Right ventricle myocardium inferior (tissue), 1 donor: ENCODE results near the gene ITFG2. TPM values are rescaled to one million over a fixed set of nuclear protein-coding genes. Genes with fewer than 3 reads are reported as not detected.
A peak's percentile ranks its signal among the peaks of the same experiment; 100 is the strongest.
"Not testable (repeated sequence)": the region's sequence is repeated elsewhere in the genome, so short reads cannot be mapped to it uniquely, and the experiment has no call there.

ENCODE experiments used
- ATAC-seq: fragments of 200-7000 bp; cut with Tn5 transposase; one replicate; pipeline ENCODE4 v1.9.1; 2020; ENCODE audit warnings: mild to moderate bottlenecking, moderate library complexity
- DNase-seq: peaks from one replicate; pipeline ENCODE4 v3.0.0; 2021; ENCODE audit errors: missing footprints
- intact Hi-C: fragments of 100-400 bp; cut with DNase I; formaldehyde crosslinking; loops from one replicate; pipeline ENCODE4 v1.11.0; 2022
- total RNA-seq: library from RNA; stranded (reverse); fragmentation: NEBNext Ultra II Directional; extraction: Animal tissue kit (Norgen Biotek cat#: 25700); gene quantifications from one replicate; pipeline ENCODE4 v1.2.1, GENCODE V29; 2021
- donor health status: DM: no; HTN: yes; CAD: no; lungs with severe emphysema.

The ITFG2 gene
- total RNA-seq, 1 donor from 2014 or later = 11.4 TPM

DNA sequence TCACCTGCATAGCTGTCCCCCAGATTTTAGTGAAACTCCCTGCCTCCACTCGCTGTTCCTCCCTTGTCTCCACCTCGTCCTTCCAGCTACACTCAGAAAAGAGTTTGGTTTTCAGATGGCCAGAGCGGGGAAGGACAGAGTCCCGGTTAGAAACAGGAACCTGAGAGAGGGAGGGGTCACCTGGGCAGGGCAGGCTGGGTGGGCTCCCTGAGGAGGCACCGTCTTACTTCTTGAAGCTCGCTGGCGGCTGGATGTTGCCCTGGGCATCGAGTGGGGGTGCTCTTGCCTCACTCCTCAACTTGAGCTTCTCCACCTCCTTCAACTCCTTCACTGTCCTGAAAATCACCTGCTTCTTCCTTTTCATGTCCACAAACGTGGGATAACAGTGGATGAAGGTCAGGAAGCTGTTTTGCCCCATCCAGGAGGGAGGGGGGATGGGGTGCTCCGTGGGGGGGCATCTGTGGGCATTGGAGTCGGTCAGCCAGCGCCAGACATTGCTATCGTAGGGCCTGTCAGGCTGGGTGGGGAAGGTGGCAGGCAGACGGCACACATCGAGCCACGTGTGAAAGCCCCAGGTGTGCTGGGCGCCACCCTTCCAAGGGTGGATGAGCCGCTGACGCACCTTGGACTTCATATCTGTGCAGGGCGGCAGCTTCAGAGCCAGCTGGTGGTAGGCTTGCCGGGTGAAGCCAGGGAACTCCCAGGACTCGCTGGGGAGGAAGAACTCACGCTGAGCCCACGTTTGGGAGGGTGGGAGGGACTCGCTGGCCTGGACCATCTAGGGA, 42.4 kb downstream of the ITFG2 start:
- intact Hi-C loops = loop anchor here (5.0 kb wide), 1 partner anchor 182 kb away; no protein-coding TSS in a partner anchor
- ATAC-seq (no peak), DNase-seq (no peak)

DNA sequence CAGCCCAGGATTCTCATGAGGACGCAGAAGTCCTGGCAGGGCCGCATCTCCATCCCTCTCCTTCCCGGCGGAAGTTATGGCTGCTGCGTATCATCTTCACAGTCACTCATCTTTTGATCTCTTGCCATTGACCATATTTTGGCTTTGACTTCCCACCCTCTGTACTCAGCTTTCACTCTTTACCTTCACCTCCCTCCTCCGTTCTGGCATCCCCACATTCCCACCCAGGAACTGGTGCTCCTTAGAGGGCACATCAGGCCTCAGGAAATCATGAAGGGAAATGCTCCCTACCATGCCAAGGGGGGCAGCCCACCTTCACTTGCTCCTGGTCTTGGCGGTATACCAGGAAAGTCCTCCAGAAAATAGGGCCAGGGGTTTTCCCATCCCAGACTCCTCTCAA, 43.1 kb downstream of the ITFG2 start:
- DNase-seq (no peak), ATAC-seq (no peak)
- intact Hi-C loops = no loop called here

GRCh38 chr12:2856051-2856450, 43.6 kb downstream of the ITFG2 start:
- no peak for DNase-seq
- intact Hi-C loops = no loop called here
- no peak for ATAC-seq

DNA sequence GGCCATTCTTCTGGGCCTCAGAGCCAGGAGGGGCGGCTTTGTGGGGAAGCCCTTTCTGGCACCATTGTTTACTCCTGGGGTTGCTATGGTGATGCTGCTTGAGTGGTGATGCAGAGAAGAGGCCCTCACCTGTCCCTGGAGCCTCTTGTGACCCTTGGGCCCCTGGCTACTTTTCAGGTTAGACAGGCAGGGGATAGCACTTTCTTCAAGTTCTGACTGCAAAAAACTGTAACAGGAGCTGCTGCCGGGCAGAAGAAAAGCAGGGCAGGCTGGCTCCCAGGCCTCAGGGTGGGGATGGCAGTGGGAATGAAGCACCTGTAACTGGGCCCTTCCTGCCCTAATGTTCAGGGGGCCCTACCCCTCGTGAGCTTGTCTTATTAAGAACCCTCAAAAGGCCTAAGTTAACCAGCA, 44.6 kb downstream of the ITFG2 start, which contains the start of gene TEX52:
TEX52 (minus strand) TSS at position 19 of the 411 bp plus-strand sequence; CDS start at position 6, 13 bp downstream.
- intact Hi-C loops = no loop called here
- ATAC-seq (no peak), DNase-seq (no peak)

DNA sequence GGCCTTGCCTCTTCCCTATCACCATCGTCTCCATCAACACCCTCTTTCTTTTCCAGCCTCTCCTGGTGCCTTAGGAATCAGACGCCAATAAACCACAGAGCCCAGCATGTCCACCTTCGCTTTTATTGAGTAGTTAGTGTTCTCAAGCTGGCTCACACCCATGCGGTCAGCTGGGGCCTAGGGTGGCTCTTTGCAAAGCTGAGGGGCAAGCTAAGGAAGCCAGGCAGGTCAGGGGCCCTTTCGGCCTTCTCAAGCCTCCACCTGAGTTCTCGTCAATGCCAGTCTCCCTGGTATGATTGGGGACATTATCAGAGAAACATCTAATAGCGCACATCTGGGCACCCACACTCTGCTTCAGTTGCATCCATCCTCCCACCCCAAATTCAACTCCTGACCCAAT, 45.1 kb downstream of the ITFG2 start:
- no peak for DNase-seq
- intact Hi-C loops = no loop called here
- no peak for ATAC-seq

GRCh38 chr12:2858334-2858733, 45.9 kb downstream of the ITFG2 start:
- intact Hi-C loops = no loop called here
- ATAC-seq = no peak
- DNase-seq = no peak

- intact Hi-C loops = no loop called here
- ATAC-seq = peak; percentile 44
- no peak for DNase-seq
Observed at GRCh38 chr12:2858944-2859421, 46.5 kb downstream of the ITFG2 start.

DNA sequence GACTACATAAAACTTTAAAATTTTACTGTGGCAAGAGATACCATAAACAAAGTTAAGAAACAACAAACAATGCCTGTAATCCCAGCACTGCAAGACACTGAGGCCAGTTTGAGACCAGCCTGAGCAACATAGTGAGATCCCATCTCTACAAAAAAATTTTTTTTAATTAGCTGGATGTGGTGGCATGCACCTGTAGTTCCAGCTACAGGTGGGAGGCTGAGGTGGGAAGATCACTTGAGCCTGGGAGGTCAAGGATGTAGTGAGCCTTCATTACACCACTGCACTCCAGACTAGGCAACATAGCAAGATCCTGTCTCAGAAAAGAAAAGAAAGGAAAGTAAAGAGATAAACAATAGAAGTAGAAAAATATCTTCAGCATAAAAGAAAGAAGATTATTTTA, 47.7 kb downstream of the ITFG2 start:
- ATAC-seq = no peak
- intact Hi-C loops = no loop called here
- no peak for DNase-seq

DNA sequence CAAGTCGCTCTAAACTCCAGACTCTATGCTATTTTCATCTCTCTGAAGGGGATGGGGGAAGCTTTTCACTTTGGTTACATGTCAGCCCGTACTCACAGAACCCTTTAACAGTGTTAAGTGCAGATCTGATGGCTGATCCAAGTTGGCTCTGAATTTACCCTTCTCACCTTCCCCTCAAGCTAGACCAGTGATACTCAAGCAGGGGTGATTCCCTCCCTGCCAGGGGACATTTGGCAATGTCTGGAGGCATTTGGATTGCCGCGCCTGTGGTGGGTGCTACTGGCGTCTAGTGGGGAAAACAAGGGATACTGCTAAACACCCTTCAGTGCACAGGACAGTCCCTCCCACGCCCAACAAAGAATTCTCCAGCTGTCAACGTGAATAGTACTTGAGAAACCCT, 50.4 kb downstream of the ITFG2 start:
- ATAC-seq (no peak), DNase-seq (no peak)
- intact Hi-C loops = no loop called here

DNA sequence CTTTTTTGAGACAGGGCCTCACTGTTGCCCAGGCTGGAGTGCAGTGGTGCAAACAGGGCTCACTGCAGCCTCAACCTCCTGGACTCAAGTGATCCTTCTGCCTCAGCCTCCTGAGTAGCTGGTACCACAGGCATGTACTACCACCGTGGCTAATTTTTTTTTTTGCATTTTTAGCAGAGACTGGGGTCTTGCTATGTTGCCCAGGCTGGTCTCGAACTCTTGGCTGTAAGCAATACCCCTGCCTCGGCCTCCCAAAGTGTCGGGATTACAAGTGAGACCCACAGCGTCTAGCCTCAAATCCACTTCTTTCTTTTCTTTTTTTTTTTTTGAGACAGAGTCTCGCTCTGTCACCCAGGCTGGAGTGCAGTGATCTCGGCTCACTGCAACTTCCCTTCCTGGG, 50.9 kb downstream of the ITFG2 start:
- ATAC-seq, intact Hi-C loops, DNase-seq: not testable (repeated sequence)

GRCh38 chr12:2864198-2864597, 51.7 kb downstream of the ITFG2 start:
- intact Hi-C loops = no loop called here
- ATAC-seq (no peak), DNase-seq (no peak)

- intact Hi-C loops, ATAC-seq, DNase-seq: not testable (repeated sequence)
Observed at GRCh38 chr12:2868986-2869632, 56.6 kb downstream of the ITFG2 start.

Other genes with a start within 250 kb of the ITFG2 start
- gene FKBP4, start 17.7 kb upstream of the ITFG2 start, total RNA-seq = 64.1 TPM
- gene NRIP2, start 22.4 kb downstream of the ITFG2 start, total RNA-seq = 3.2 TPM
- gene TEX52, start 44.4 kb downstream of the ITFG2 start, total RNA-seq = not detected
- gene FOXM1, start 64.5 kb downstream of the ITFG2 start, total RNA-seq = 1.2 TPM
- 4.3 TPM for gene RHNO1, start 64.6 kb downstream of the ITFG2 start, total RNA-seq
- 6.8 TPM for gene TULP3, start 78.2 kb downstream of the ITFG2 start, total RNA-seq
- gene TEAD4, start 146.7 kb downstream of the ITFG2 start, total RNA-seq = 13.4 TPM